GM19438 (cell line): ENCODE results near the gene BOLA3.
"Not testable (repeated sequence)": the region's sequence is repeated elsewhere in the genome, so short reads cannot be mapped to it uniquely, and the experiment has no call there.

Experiments used
- ATAC-seq: cut with Tn5 transposase; IDR thresholded peaks from one replicate; pipeline ENCODE4 v1.9.1; 2021; ENCODE audit warnings: low read depth; ENCODE audit not compliant: unreplicated experiment

Gene BOLA3

GRCh38 chr2:74105413-74105812, 42.3 kb downstream of the BOLA3 start:
- ATAC-seq = no peak

- ATAC-seq = no peak
These were observed 42.9 kb downstream of the BOLA3 start for GRCh38 chr2:74104839-74105238.

GRCh38 chr2:74103763-74104162, 43.9 kb downstream of the BOLA3 start:
- no peak for ATAC-seq

GRCh38 chr2:74102516-74102915, 45.2 kb downstream of the BOLA3 start:
- no peak for ATAC-seq

GRCh38 chr2:74101574-74102300, 46.0 kb downstream of the BOLA3 start:
- no peak for ATAC-seq

- ATAC-seq = no peak
These were observed 47.2 kb downstream of the BOLA3 start for GRCh38 chr2:74100254-74101216.

- no peak for ATAC-seq
These were observed 47.9 kb downstream of the BOLA3 start for GRCh38 chr2:74099835-74100234.

- ATAC-seq = no peak
These were observed 48.4 kb downstream of the BOLA3 start for GRCh38 chr2:74099271-74099670.

GRCh38 chr2:74097574-74097973, 50.1 kb downstream of the BOLA3 start:
- ATAC-seq = no peak

GRCh38 chr2:74096052-74096451, 51.7 kb downstream of the BOLA3 start:
- ATAC-seq = no peak

- no peak for ATAC-seq
These were observed 52.1 kb downstream of the BOLA3 start for GRCh38 chr2:74095632-74096031.

- no peak for ATAC-seq
These were observed 53.4 kb downstream of the BOLA3 start for GRCh38 chr2:74094291-74094690.

- ATAC-seq = no peak
These were observed 53.9 kb downstream of the BOLA3 start for GRCh38 chr2:74093840-74094239.

GRCh38 chr2:74093426-74093825, 54.3 kb downstream of the BOLA3 start:
- no peak for ATAC-seq

- no peak for ATAC-seq
These were observed 55.4 kb downstream of the BOLA3 start for GRCh38 chr2:74092275-74092674.

GRCh38 chr2:74091391-74091790, 56.3 kb downstream of the BOLA3 start:
- ATAC-seq = no peak

GRCh38 chr2:74089816-74090745, 57.6 kb downstream of the BOLA3 start:
- no peak for ATAC-seq

- not testable (repeated sequence) for ATAC-seq
These were observed 59.0 kb downstream of the BOLA3 start for GRCh38 chr2:74088676-74089075.

GRCh38 chr2:74087696-74088095, 60.0 kb downstream of the BOLA3 start:
- ATAC-seq = no peak

- ATAC-seq = no peak
These were observed 61.7 kb downstream of the BOLA3 start for GRCh38 chr2:74086021-74086420.
